CD4-positive, alpha-beta T cell treated with Interleukin-6 at 100 ng/mL for 8 hours (primary cell): ENCODE measurements around the gene PTGES3L.
"Not testable (repeated sequence)": the region's sequence is repeated elsewhere in the genome, so short reads cannot be mapped to it uniquely, and the experiment has no call there.

Experiments
- DNase-seq: peaks from one replicate; pipeline ENCODE4 v3.0.0-alpha.2; 2020; ENCODE audit warnings: mixed read lengths, low spot score

Gene PTGES3L

DNA sequence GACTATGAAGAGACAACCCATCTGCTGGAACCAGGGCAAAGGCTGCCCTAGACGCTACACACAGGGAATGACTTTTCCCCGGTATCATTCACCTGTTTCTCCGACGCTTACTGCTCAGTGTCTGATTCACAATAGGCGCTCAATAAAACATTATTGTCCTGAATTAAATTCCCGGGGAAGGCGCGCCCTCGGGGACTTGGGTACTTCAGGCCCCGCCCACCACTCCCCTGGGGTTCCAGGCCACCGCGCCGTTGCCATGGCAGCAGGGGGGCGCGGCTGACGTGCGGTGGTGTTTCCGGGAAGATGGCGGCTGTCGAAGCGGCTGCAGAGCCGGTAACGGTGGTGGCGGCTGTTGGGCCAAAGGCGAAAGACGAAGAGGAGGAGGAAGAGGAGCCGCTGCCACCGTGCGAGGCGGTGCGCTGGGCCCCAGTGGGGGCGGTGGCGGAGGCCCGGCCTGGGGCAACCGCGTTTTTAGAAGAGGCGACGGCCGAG, 440 bp upstream of the PTGES3L start, which contains the start of gene RUNDC1:
TSS of gene RUNDC1 (plus strand) at position 292 of the 492 bp plus-strand sequence. CDS start at position 304, 12 bp downstream.
- peak; percentile 89 for DNase-seq

DNA sequence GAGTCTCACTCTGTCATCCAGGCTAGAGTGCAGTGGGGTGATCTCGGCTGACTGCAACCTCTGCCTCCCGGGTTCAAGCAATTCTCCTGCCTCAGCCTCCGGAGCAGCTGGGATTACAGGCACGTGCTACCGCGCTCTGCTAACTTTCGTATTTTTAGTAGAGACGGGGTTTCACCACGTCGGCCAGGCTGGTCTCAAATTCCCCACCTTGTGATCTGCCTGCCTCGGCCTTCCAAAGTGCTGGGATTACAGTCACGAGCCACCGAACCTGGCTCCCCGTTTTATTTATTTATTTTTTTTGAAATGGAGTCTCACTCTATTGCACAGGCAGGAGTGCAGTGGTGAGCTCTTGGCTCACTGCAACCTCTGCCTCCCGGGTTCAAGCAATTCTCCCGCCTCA, 4.2 kb downstream of the PTGES3L start:
- not testable (repeated sequence) for DNase-seq

DNA sequence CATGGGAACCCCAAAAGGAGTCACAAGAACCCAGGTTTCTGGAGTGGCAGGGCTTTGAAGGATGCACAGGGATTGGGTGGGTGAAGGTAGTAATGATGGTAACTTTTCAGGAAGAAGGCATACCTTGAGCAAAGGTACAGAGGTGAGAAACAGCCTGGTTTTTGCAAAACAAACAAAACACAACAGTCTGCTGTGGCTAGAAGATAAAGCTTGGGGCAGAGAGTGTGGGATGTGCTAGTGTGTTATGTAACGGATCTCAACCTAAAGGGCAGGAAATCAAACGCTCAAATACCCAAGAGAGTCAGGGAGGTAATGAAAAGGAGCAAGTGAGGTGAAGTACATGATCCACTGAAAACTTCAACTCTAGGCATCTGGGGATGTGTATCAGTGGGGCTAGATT, 4.6 kb downstream of the PTGES3L start:
- DNase-seq = no peak

DNA sequence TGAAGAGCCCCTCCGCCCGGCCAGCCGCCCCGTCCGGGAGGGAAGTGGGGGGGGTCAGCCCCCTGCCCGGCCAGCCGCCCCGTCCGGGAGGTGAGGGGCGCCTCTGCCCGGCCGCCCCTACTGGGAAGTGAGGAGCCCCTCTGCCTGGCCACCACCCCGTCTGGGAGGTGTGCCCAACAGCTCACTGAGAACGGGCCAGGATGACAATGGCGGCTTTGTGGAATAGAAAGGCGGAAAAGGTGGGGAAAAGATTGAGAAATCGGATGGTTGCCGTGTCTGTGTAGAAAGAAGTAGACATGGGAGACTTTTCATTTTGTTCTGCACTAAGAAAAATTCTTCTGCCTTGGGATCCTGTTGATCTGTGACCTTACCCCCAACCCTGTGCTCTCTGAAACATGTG, 6.6 kb downstream of the PTGES3L start:
- not testable (repeated sequence) for DNase-seq

DNA sequence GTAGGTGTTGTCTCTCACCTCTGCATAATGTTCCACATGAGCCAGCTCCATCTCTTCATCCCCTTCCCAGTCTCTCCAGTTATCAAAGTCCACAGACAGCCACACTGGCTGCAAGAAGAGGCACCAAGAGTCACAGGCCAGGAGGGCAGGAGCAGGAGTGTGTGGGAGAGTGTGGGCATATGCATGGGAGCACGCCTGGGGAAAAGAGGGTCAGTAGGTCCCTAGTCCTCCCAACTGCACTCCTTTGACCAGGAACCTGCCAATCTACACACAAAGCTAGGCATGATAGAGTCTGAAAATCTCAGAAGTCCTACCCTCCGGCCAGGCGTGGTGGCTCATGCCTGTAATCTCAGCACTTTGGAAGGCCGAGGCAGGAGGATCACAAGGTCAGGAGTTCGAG, 8.3 kb downstream of the PTGES3L start:
- DNase-seq = no peak

DNA sequence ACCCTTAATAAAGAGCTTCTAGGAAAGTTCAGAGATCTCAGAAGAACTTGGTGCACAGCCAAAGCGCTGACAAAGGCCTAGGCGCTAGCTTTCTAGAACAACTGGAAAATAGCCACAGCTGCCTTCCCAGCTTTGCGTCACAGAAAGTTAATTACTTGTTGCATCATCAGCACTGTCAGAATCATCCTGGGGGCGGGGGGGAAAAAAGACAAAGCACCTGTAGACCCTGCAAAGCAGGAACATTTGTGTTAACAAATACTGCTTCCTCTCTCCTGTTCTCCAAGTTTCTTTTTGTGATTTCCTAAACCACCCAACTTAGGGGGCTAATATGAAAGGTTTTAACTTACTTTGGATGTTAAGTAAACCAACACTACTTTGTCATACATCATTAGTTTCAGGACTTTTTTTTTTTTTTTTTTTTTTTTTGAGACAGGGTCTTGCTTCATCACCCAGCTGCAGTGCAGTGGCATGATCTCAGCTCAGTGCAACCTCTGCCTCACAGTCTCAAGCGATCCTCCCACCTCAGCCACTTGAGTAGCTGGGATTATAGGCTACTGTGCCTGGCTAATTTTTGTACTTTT, 10.8 kb downstream of the PTGES3L start:
- DNase-seq = no peak

DNA sequence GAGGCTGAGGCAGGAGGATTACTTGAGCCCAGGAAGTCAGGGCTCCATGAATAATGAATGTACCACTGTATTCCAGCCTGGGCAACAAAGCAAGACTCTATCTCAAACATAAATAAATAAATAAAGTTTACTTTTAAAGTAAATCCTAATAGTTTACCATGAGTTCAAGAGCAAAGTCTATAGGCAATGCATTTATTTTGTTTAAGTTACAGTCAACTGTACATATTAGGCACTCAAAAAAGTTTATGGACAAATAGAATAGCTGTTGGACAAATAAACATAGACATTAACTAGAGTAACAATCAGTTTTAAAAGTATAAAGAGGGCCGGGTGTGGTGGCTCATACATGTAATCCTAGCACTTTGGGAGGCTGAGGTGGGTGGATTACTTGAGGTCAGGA, 12.0 kb downstream of the PTGES3L start:
- no peak for DNase-seq

DNA sequence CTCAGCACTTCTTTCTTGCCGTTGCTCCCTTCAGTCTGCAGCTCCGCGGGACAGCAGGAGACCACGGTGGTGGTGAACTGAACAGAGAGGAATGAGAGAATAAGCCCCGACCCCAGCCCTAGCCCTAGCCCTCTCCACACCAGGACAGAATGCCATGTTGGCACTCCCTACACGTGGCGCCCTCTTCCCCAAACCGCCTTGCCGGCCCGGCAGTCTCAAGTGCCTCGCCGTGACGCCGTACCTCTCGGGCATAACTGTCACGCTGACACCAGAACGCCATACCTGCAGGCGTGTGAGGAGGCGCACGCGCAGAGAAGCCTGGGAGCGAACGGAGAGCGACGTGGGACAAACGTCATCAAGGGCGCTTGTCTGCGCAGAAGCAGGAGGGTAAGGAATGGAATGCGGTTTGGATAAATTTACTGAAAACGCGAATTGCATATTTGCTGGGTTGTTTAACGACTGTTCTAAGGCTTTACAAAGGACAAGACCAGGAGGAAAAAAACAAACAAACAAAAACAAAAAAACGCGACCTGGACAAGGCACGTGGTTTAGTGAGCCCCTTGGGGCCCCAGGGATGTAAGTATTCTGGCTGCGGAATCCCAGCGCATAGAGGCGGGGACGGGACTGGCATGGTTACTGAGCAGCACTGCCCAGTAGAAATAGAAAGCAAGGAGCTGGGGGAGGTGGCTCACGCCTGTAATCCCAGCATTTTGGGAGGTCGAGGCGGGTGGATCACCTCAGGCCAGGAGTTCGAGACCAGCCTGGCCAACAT, 15.5 kb downstream of the PTGES3L start, which contains the start of gene AARSD1:
TSS of gene AARSD1 (minus strand) at position 294 of the 772 bp plus-strand sequence. CDS start at position 280, 14 bp downstream.
- DNase-seq = peak; percentile 90

DNA sequence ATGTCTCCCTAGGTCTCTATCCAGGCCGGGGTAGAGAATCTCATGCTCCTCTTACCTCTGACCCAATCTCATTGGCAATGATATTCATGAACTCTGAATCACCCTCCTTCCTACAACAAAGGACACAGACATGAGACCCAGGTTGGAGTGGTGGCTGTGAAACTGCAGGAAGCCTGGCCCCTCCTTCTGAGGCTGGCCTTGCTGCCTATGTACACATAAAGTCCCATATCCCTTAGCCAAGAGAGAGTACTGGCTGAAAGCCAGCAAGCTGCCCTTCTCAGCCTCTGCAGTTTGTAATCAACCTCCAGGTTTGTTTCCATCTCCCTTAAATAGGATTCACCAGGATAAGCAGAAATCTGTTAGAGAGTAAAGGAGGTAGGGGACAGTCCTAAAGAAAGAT, 26.2 kb downstream of the PTGES3L start:
- DNase-seq = no peak

DNA sequence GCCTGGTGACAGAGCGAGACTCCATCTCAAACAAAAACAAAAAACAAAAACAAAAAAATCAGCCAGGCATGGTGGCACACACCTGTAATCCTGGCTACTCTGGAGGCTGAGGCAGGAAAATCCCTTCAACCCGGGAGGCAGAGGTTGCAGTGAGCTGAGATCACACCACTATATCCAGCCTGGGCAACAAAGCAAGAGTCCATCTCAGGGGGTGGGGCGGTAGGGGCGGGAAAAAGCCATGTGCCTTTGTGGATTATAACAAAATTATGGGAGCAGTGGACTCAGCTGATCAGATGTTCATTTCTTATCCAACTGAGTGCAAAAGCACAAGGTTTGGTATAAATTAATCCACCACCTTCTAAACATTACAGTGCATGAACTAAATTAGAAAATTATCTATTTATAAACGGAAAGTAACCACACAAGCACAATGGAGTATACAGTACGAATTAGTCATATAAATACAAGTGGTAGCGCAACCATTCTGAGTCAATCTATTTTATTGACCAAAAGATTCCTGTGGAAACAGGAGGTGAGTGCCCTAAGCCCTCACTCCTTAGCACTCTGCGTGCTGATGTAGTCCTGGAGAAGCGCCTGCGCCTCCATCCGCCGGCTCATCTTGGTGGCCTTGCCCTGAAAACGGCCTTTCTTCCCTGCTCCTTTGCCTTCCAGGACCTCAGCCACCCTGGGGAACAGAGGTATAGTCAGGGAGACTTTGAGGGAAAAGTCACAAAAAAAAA, 29.7 kb downstream of the PTGES3L start:
- no peak for DNase-seq

DNA sequence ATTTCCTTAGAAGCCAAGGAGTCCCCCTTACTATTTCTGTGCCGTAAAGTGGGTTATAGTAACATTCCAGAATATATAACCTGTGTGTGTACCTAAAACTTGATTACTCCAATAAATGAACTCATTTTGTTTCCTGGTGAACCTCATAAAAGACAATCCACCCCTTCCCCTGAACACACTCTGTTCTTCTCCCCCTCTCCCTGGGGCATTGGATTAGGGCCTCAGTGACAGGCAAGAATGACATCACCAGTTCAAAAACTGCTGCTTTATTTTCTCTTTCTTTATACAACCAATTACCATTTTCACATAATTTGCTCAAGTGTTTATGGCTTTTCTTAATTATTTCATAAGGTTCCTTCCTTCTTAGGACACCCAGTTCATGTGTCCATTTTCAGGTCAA, 33.1 kb downstream of the PTGES3L start:
- DNase-seq = no peak

DNA sequence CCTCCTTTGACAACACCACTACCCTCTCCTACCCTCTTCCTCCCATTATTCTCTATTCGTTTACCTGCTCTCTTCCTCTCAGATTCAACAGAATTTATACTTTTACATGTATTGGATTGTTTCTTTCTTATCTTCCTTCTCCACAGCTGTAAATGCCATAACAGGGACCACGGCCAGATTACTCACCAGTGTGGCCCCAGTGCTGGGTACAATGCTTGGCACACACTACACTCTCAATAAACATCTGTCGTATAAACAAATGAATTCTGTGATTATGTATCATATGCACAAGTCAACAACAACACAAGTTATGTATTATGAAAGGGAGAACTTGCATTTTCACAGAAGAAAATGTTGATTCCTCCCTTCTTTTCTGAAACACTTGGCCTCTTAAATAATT, 35.7 kb downstream of the PTGES3L start:
- no peak for DNase-seq

DNA sequence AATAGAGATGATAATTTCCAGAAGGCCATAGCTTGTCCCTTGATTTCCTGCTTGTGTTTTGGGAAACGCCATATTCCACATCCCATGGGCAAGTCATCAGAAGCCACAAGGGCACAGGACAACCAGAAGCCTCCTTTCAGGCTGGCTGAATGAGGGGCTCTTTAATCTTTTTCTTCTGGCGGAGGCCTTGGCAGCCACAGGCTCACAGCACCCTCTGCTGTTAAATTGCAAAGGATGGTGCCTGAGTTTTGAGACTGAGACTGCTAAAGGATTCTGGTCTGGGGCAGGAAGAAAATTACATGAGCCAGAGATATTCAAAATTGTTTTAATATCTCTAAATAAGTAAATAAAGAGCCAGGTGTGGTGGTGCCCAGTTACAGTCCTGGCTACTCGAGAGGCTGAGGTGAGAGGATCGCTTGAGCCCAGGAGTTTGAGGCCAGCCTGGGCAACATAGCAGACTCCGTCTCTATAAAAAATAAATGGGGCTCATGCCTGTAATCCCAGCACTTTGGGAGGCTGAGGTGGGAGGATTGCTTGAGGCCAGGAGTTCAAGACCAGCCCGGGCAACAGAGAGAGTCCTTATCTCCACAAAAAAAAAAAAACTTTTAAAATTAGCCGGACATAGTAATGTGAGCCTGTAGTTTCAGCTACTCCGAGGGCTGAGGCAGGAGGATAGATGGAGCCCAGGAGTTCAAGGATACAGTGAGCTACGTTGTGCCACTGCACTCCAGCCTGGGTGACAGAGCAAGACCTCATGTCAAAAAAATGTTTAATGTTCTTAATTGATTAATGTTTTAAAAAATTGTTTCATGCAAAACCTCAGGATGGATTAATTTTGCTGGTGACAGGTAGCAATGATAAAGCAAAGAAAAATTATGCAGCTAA, 41.9 kb downstream of the PTGES3L start:
- DNase-seq = no peak

DNA sequence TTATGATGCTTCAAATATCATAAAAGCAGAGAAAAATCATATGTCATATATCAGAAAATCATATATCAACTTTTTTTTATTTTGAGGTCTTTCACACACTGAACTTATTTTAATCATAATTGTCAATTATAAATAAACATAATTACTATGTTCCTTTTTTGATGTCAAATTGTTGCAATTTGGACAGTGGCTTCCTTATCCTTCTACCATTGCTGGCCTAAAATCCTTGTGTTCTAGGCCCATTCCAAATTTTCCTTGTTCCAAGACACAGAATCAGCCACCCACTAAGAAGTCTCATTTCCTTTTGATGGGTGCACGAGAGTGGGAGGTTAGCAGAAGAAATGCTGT, 50.4 kb downstream of the PTGES3L start:
- DNase-seq = no peak

DNA sequence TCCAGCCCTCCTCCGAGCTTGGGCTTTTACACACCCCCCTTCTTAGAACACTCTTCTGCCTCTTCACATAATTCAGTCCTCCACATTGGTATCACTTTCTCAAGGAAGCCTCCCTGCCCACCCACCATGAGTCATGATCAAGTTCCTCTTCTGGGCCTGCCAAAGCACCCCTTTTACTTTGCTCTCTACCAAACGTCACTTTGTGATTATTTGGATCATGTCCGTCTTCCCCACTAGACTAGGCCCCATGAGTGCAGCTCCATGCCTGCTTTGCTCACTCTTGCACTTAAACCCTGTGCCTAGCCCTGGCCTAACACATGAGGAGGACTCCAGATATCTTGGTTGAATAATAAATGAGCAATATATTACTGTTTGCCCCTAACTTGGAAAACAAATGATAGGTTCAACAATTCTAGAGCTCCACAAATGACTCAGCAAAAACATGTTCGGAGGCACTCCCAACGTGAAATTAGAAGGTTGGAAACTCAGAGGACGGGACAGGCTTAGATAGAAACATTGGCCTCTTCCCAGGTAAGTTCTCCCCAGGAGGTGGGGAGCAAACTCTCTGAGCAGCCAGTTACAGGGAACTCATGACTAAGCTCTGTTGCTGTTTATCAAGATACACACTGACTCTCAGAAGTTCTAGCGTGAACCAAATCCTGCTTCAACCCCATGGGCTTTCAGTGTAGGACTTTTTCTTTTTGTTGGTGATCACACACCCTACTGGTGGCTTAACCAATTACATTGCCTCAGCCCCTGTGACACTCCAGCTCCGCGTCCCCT, 51.0 kb downstream of the PTGES3L start:
- DNase-seq = no peak

DNA sequence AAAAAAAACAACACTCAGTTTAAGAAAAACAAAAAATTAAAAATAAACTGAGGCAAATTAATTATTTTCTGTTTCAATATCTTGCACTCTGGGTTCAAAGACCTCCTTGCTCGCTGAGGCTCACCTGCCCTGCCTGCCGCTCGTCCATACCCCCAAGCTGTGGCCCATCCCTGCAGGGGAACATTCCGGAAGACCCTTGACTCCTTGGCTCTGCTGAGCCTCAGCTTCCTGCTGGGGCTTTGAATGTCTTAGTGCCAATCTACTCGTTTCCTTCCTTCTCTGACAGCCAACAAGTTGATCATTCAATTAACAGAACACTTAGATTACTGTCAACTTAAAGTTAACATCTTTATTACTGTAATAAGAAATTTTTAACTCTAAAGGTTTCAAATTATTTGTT, 55.0 kb downstream of the PTGES3L start:
- no peak for DNase-seq

DNA sequence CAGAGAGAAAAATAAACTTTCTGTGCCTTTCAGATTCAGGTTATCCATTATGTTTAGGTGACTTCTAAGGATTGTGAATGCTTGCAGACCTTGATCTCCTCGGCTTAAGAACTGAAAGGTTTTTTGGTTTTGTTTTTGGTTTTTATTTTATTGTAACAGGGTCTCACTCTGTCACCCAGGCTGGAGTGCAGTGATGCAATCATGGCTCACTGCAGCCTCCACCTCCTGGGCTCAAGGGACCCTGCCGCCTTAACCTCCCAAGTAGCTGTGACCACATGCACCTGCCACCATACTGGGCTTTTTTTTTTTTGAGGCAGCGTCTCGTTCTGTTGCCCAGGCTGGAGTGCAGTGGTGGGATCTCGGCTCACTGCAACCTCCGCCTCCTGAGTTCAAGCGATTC, 56.4 kb downstream of the PTGES3L start:
- DNase-seq = not testable (repeated sequence)

DNA sequence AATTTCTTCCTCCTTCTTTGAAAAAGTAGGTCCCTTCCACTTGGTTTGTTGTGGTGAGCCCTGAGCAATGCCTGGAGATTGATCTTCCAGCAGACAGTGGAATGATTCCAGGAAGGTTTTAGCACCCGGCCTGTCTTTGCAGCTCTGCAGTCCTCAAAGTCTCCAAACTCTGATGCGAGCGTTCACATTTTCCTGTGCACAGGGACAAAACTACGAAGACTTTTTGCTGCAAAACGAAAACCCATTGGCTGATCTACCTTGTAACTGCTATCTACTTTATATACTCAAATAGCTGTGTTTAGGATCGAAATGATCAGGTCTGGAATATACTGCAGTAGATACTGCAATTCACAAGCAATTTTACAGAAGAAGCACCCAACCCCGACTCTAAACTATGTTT, 57.6 kb downstream of the PTGES3L start:
- no peak for DNase-seq

DNA sequence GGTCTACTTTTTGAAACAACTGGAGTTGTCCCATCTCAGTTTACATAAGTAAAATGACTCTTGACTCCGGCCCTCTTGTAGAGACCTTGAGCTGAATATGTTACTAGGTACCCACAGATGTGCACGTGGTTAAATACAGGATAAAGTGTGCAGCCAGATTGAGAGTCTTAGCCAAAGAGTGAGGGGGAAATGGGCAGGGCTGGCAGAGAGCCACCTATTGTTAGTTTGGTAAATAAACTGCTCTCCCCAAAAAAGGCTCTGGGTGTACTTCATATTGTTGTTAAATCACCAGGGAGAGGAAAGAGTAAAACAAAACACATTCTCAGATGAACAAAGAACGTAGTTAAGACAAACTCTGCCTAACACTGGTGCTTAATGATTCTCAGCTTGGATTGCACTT, 59.0 kb downstream of the PTGES3L start:
- DNase-seq = no peak

DNA sequence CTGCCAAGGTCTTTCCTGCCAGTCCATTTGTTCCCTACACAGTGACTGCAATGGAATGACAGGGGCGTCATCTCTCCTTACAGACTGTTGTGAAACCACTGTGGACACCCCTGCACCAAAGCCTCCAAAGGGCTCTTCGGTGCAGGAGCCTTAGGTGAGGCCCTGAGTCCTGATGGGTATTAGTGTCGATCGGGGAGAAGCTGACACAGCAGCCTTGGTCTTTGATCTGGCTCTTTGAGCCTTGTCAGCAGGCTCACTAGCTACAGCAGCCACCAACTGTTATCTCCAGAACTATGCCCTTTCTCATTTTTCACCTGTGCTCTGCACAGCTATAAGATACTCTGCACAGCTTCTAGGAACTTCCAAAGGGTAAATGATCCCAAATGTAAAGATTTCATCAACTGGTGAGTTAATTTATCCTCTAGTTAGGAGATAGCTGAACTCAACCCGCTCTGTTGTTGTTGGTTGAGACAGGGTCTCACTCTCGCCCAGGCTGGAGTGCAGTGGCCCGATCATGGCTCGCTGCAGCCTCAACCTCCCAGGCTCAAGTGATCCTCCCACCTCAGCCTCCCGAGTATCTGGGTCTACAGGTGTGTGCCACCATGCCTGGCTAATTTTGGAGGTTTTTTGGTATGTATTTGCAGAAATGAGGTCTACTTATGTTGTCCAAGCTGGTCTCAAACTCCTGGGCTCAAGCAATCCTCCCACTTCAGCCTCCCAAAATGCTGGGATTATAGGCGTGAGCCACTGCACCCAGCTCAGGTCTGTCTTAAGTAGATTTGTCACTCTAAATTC, 59.6 kb downstream of the PTGES3L start:
- no peak for DNase-seq
